H1 (cell line): ENCODE measurements around the gene CD300E. TPM values are rescaled to one million over a fixed set of nuclear protein-coding genes. Genes with fewer than 3 reads are reported as not detected.

Source experiments
- CTCF ChIA-PET: fragments of 300-600 bp; sonication (Branson Sonifier 250); formaldehyde crosslinking; loops from one replicate; lab custom pipeline; 2021; ENCODE audit not compliant: partially characterized antibody; lab: Charles Lee
- POLR2A ChIA-PET: fragments of 300-600 bp; sonication (Branson Sonifier 250); formaldehyde crosslinking; loops from one replicate; lab custom pipeline; 2021; ENCODE audit warnings: inconsistent platforms; ENCODE audit not compliant: partially characterized antibody; lab: Charles Lee
- DNase-seq, 2 experiments: peaks; one replicate each; pipeline versions ENCODE4 v3.0.0 to v3.0.0-alpha.2; 2010 to 2022; ENCODE audit warnings: low spot score in 2 of 2, low read depth in 1 of 2, mixed read lengths in 1 of 2
- FAIRE-seq: peaks from 2 replicates; lab custom pipeline; 2011; peaks lifted over from hg19 to GRCh38; lab: Jason Lieb, UNC
- H2AFZ ChIP-seq: 2 replicates; pipeline ENCODE4 v1.8.1; 2012; ENCODE audit warnings: low read length, inconsistent platforms
- H2AK5ac ChIP-seq: 2 replicates; pipeline ENCODE4 v1.6.1; 2013; ENCODE audit warnings: low read depth, low read length
- H2BK120ac ChIP-seq: replicated peaks from 2 replicates; pipeline ENCODE3; 2013; ENCODE audit warnings: low read depth, low read length, inconsistent platforms
- H2BK12ac ChIP-seq: 2 replicates; pipeline ENCODE4 v1.6.1; 2013; ENCODE audit warnings: low read depth, low read length
- H2BK15ac ChIP-seq: 2 replicates; pipeline ENCODE4 v1.6.1; 2013; ENCODE audit warnings: low read length
- H2BK20ac ChIP-seq: 2 replicates; pipeline ENCODE4 v1.6.1; 2013; ENCODE audit warnings: low read length
- H2BK5ac ChIP-seq: 2 replicates; pipeline ENCODE4 v1.6.1; 2013; ENCODE audit warnings: low read depth, low read length
- H3K14ac ChIP-seq: 2 replicates; pipeline ENCODE4 v1.6.1; 2013; ENCODE audit warnings: inconsistent platforms; ENCODE audit not compliant: insufficient read length
- H3K18ac ChIP-seq: 2 replicates; pipeline ENCODE4 v1.6.1; 2013; ENCODE audit warnings: low read length; ENCODE audit errors: extremely low read depth
- H3K23ac ChIP-seq: 2 replicates; pipeline ENCODE4 v1.6.1; 2013; ENCODE audit warnings: inconsistent platforms; ENCODE audit not compliant: insufficient read length
- H3K23me2 ChIP-seq: 2 replicates; pipeline ENCODE4 v1.6.1; 2013; ENCODE audit warnings: low read depth, low read length
- H3K27ac ChIP-seq: 2 replicates; pipeline ENCODE4 v1.6.1; 2011; ENCODE audit warnings: low read depth, low read length, inconsistent platforms
- H3K27me3 ChIP-seq, 4 experiments: replicated peaks in 1 of 4; 1 replicate in 1 of 4; 2 replicates in 3 of 4; pipeline versions ENCODE4 v1.6.1 to v1.8.1; 2011 to 2013; ENCODE audit warnings: low read length in 3 of 4, mild to moderate bottlenecking in 3 of 4, inconsistent platforms in 2 of 4, mixed read lengths in 2 of 4, moderate library complexity in 1 of 4; ENCODE audit not compliant: control insufficient read depth in 3 of 4, insufficient read depth in 3 of 4; ENCODE audit errors: extremely low read depth in 1 of 4
- H3K36me3 ChIP-seq, 4 experiments: 2 replicates each; pipeline versions ENCODE4 v1.6.1 to v1.8.1; 2011 to 2013; ENCODE audit warnings: mild to moderate bottlenecking in 4 of 4, low read length in 3 of 4, moderate library complexity in 2 of 4, control low read depth in 1 of 4, inconsistent platforms in 1 of 4; ENCODE audit not compliant: insufficient read depth in 4 of 4, control insufficient read depth in 2 of 4
- H3K4ac ChIP-seq: replicated peaks from 2 replicates; pipeline ENCODE3; 2013; ENCODE audit warnings: low read length, low read depth, mixed read lengths, inconsistent platforms; ENCODE audit not compliant: insufficient read length
- H3K4me1 ChIP-seq, 4 experiments: replicated peaks in 1 of 4; 1 replicate in 1 of 4; 2 replicates in 3 of 4; pipeline versions ENCODE4 v1.6.1 to v1.8.1; 2011 to 2013; ENCODE audit warnings: low read length in 3 of 4, inconsistent platforms in 2 of 4, mixed read lengths in 1 of 4; ENCODE audit not compliant: insufficient read depth in 4 of 4, control insufficient read depth in 3 of 4
- H3K4me2 ChIP-seq, 2 experiments: 2 replicates each; pipeline versions ENCODE4 v1.6.1 to v1.8.1; 2011 to 2013; ENCODE audit warnings: low read depth in 2 of 2, low read length in 2 of 2, control low read depth in 1 of 2, inconsistent platforms in 1 of 2, mild to moderate bottlenecking in 1 of 2; ENCODE audit not compliant: insufficient read depth in 1 of 2
- H3K4me3 ChIP-seq, 4 experiments: fragments of 200-600, 300-600 bp in 1 of 4; sonication (generic), shearing (Covaris generic), sonication (Bioruptor Twin) in 1 of 4; 2 replicates each; pipeline versions ENCODE4 v1.5.1 to v1.8.1; 2011 to 2016; ENCODE audit warnings: low read length in 4 of 4, low read depth in 3 of 4, control low read depth in 2 of 4, inconsistent platforms in 2 of 4, mild to moderate bottlenecking in 2 of 4, mixed read lengths in 1 of 4, moderate library complexity in 1 of 4; ENCODE audit not compliant: insufficient read depth in 2 of 4; ENCODE audit errors: extremely low read depth in 1 of 4
- H3K56ac ChIP-seq: replicated peaks from 2 replicates; pipeline ENCODE3; 2013; ENCODE audit warnings: low read depth, mild to moderate bottlenecking, mixed read lengths, low read length, inconsistent platforms; ENCODE audit not compliant: insufficient read length
- H3K79me1 ChIP-seq: 2 replicates; pipeline ENCODE4 v1.6.1; 2013; ENCODE audit warnings: low read depth, low read length, control low read depth
- H3K79me2 ChIP-seq, 2 experiments: 2 replicates each; pipeline versions ENCODE4 v1.6.1 to v1.8.1; 2012 to 2013; ENCODE audit warnings: low read length in 2 of 2, mild to moderate bottlenecking in 2 of 2, inconsistent platforms in 1 of 2; ENCODE audit not compliant: insufficient read depth in 2 of 2, control insufficient read depth in 1 of 2
- H3K9ac ChIP-seq, 4 experiments: replicated peaks in 1 of 4; 1 replicate in 1 of 4; 2 replicates in 3 of 4; pipeline versions ENCODE4 v1.6.1 to v1.8.1; 2011 to 2013; ENCODE audit warnings: low read depth in 3 of 4, low read length in 3 of 4, control low read depth in 2 of 4, mild to moderate bottlenecking in 2 of 4, moderate library complexity in 2 of 4, inconsistent platforms in 1 of 4; ENCODE audit errors: extremely low read depth in 1 of 4
- H3K9me3 ChIP-seq, 2 experiments: 2 replicates each; pipeline versions ENCODE4 v1.6.1 to v1.8.1; 2012 to 2013; ENCODE audit warnings: mild to moderate bottlenecking in 2 of 2, moderate library complexity in 2 of 2, control low read depth in 1 of 2, inconsistent platforms in 1 of 2, low read depth in 1 of 2, low read length in 1 of 2, mixed read lengths in 1 of 2; ENCODE audit not compliant: insufficient read depth in 2 of 2
- H4K20me1 ChIP-seq, 2 experiments: replicated peaks in 1 of 2; 2 replicates each; pipeline versions ENCODE3 to v1.8.1; 2011 to 2013; ENCODE audit warnings: inconsistent platforms in 2 of 2, low read length in 2 of 2, mild to moderate bottlenecking in 1 of 2; ENCODE audit not compliant: insufficient read depth in 2 of 2, control insufficient read depth in 1 of 2
- H4K5ac ChIP-seq: 2 replicates; pipeline ENCODE4 v1.6.1; 2013; ENCODE audit warnings: low read length, low read depth, mixed read lengths, inconsistent platforms; ENCODE audit not compliant: insufficient read length
- H4K8ac ChIP-seq: 2 replicates; pipeline ENCODE4 v1.8.0; 2013; ENCODE audit warnings: mild to moderate bottlenecking, moderate library complexity, low read length, inconsistent platforms; ENCODE audit not compliant: insufficient read depth; ENCODE audit errors: extremely low read depth
- H4K91ac ChIP-seq: replicated peaks from 2 replicates; pipeline ENCODE3; 2013; ENCODE audit warnings: low read length, mixed read lengths, inconsistent platforms; ENCODE audit not compliant: insufficient read length
- EP300 ChIP-seq, 2 experiments: IDR thresholded peaks; 1 replicate in 1 of 2; 2 replicates in 1 of 2; pipeline ENCODE4 v1.6.1; 2011 to 2012; ENCODE audit warnings: low read depth in 2 of 2, low read length in 2 of 2, mild to moderate bottlenecking in 2 of 2, borderline replicate concordance in 1 of 2, inconsistent platforms in 1 of 2, moderate library complexity in 1 of 2
- HDAC6 ChIP-seq: IDR thresholded peaks from one replicate; pipeline ENCODE4 v1.7.1; 2012; ENCODE audit warnings: low read depth, mild to moderate bottlenecking, inconsistent platforms, low read length, moderate library complexity
- POLR2AphosphoS5 ChIP-seq: IDR thresholded peaks from 2 replicates; pipeline ENCODE4 v1.6.1; 2011; ENCODE audit warnings: low read depth, low read length
- SIN3A ChIP-seq, 2 experiments: IDR thresholded peaks in 1 of 2; conservative IDR thresholded peaks in 1 of 2; 2 replicates each; pipeline ENCODE4 v1.6.1; 2011 to 2012; ENCODE audit warnings: low read length in 2 of 2, improper control_type of control experiment in 1 of 2, low read depth in 1 of 2, mild to moderate bottlenecking in 1 of 2
- YY1 ChIP-seq: IDR thresholded peaks from 2 replicates; pipeline ENCODE4 v1.6.1; 2011; ENCODE audit warnings: low read depth, mild to moderate bottlenecking, low read length
- WGBS, 2 experiments: shearing (Covaris generic) in 1 of 2; methylation state at CpG; one replicate each; pipeline versions ENCODE4 v1.1.6 to v1.1.7; 2013 to 2015; ENCODE audit warnings: low lambda C conversion rate in 2 of 2, mixed read lengths in 2 of 2, inconsistent platforms in 1 of 2, low coverage in 1 of 2, missing lambda C conversion rate in 1 of 2; ENCODE audit not compliant: insufficient replicate concordance in 2 of 2, insufficient coverage in 1 of 2, insufficient read length in 1 of 2; ENCODE audit errors: extremely low coverage in 1 of 2, missing lambda C conversion rate in 1 of 2; 5-methylcytosine and 5-hydroxymethylcytosine counted together
- polyA plus RNA-seq, 7 experiments: library from polyadenylated mRNA; depleted of rRNA in 3 of 7; stranded (reverse) in 5 of 7; unstranded in 2 of 7; fragments of >200 nt in 5 of 7; fragments of 200-250 nt in 2 of 7; gene quantifications; 1 replicate in 5 of 7; 2 replicates in 1 of 7; 4 replicates in 1 of 7; pipeline versions ENCODE4 v1.2.1 to v1.2.3, GENCODE V29; 2011 to 2013; ENCODE audit warnings: missing spikeins in 2 of 7, mixed read lengths in 2 of 7
- total RNA-seq: library from RNA; stranded (reverse); fragmentation: NEBNext Ultra II Directional; extraction: Animal tissue kit (Norgen Biotek cat#: 25700); gene quantifications from 2 replicates; pipeline ENCODE4 v1.2.1, GENCODE V29; 2021

Gene CD300E
- total and polyA plus RNA-seq, 2 of the 8 experiments (the other 6 are each of a cell fraction or from before 2014, with no cell fraction given): not detected

- H3K18ac ChIP-seq: no peak overlapping the region
- H2BK20ac ChIP-seq: no peak overlapping the region
- no peak for DNase-seq
- H3K23me2 ChIP-seq: no peaks in the 10 kb centered on the region
- CTCF ChIA-PET: interaction anchor here (0.6 to 6.1 kb wide), 9 partner anchors 12 to 198 kb away, joined by 3 to 40 read pairs (median 6); partner anchors contain the start of genes CD300H and RAB37
- H3K14ac ChIP-seq: no peak overlapping the region
- peak overlapping the region in 1 of 2 experiments; percentile 28; a peak in 1 of 4 replicates for H3K4me2 ChIP-seq
- FAIRE-seq: no peak
- H3K36me3 ChIP-seq: no peaks in the 10 kb centered on the region
- H2BK120ac ChIP-seq: no peak overlapping the region
- no peak overlapping the region for H3K4me3 ChIP-seq
- H2AK5ac ChIP-seq: no peak overlapping the region
- no peak overlapping the region for H3K9ac ChIP-seq
- H2AFZ ChIP-seq: no peak overlapping the region
- H3K79me2 ChIP-seq: no peaks in the 10 kb centered on the region
- 71% methylated on average over 6 of the region's 6 CpGs; no CpG with 5 or more reads in 1 of the 2 experiments for WGBS, 2 experiments
- H3K27me3 ChIP-seq: peaks cover 10 to 53% (median 35%) of the 10 kb centered on the region in 4 experiments
- no peaks in the 10 kb centered on the region; a peak in 1 of 7 replicates for H3K4me1 ChIP-seq
- no peaks in the 10 kb centered on the region for H3K9me3 ChIP-seq
- H4K8ac ChIP-seq: no peak overlapping the region
- H3K4ac ChIP-seq: no peak overlapping the region
- no peak overlapping the region for H2BK12ac ChIP-seq
- no peak overlapping the region for H3K27ac ChIP-seq
- no peak overlapping the region for H2BK15ac ChIP-seq
- no peak overlapping the region for H4K91ac ChIP-seq
- no peak overlapping the region for H4K5ac ChIP-seq
- H3K79me1 ChIP-seq: no peaks in the 10 kb centered on the region
- H2BK5ac ChIP-seq: no peak overlapping the region
- POLR2A ChIA-PET: no interaction called here
- H3K23ac ChIP-seq: no peak overlapping the region
- no peak overlapping the region for H3K56ac ChIP-seq
- H4K20me1 ChIP-seq: peaks cover 0 to 7% of the 10 kb centered on the region in 2 experiments
- TF ChIP-seq YY1 (no peak), EP300 (IDR thresholded peaks at IDR 0.05; ENCODE audit: borderline replicate concordance in 1 of 2, low read depth in 2 of 2, low read length in 2 of 2) (no peak), HDAC6 (no peak), SIN3A (conservative IDR thresholded peaks at IDR 0.05 in 1 of 2, IDR thresholded peaks at IDR 0.05 in 1 of 2; ENCODE audit: low read depth in 1 of 2, low read length in 2 of 2) (no peak), POLR2AphosphoS5 (no peak)
Observed at GRCh38 chr17:74670329-74670728, 46.8 kb upstream of the CD300E start.
